Vagina (tissue), 2 donors: ENCODE data around the gene CDHR3.

Experiments used
- POLR2A ChIP-seq, 2 donors: fragments of 450-650 bp; IDR thresholded peaks; one replicate each; pipeline ENCODE4 v1.6.1; 2017; ENCODE audit warnings: antibody characterized with exemption in 2 of 2, mild to moderate bottlenecking in 2 of 2, moderate library complexity in 2 of 2
- POLR2AphosphoS5 ChIP-seq, 2 donors: sonication (generic); formaldehyde crosslinking; IDR thresholded peaks; one replicate each; pipeline ENCODE4 v1.9.0; 2017; ENCODE audit warnings: antibody characterized with exemption in 2 of 2, mild to moderate bottlenecking in 2 of 2, low read depth in 1 of 2; ENCODE audit not compliant: insufficient read depth in 1 of 2
- TF ChIP-seq, protein P1 (sequence below), 3 experiments: fragments of 450-650 bp in 2 of 3; fragments of 200-600 bp in 1 of 3; sonication (generic) in 1 of 3; IDR thresholded peaks; one replicate each; pipeline ENCODE4 v1.5.1; 2017 to 2019; ENCODE audit warnings: antibody characterized with exemption in 3 of 3, mild to moderate bottlenecking in 2 of 3, moderate library complexity in 2 of 3

DNA sequence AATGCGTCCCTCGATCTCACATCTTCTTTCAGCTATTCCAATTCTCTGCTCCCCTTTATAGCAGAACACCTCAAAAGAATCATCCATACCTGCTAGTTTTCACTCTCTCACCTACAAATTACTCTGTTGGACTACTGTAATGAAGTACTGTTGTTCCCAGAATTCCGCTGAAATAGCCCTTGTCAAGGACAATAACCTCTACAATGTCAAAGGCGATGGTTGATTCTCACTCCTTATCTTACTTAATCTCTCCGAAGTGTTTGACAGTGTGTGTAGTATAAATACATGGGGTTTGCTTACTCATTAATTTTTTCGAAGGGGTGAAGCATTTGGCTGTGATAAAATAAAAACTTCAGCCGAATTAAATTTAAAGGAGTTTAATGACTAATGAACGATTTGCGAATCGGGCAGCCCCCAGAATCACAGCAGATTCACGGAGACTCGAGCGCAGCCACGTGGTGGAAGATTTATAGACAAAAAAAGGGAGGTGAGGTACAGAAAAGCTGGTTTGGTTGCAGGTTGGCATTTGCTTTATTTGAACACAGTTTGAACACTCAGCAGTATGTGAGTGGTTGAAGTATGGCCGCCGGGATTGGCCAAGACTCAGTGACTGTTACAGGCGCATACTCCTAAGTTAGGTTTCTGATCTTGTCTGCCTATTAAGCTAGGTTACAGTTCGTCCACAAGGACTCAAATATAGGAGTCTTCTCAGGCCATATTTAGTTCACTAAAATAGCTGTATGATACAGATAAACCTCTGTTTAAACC, 119.2 kb downstream of the CDHR3 start:
- TF ChIP-seq, protein P1, sequence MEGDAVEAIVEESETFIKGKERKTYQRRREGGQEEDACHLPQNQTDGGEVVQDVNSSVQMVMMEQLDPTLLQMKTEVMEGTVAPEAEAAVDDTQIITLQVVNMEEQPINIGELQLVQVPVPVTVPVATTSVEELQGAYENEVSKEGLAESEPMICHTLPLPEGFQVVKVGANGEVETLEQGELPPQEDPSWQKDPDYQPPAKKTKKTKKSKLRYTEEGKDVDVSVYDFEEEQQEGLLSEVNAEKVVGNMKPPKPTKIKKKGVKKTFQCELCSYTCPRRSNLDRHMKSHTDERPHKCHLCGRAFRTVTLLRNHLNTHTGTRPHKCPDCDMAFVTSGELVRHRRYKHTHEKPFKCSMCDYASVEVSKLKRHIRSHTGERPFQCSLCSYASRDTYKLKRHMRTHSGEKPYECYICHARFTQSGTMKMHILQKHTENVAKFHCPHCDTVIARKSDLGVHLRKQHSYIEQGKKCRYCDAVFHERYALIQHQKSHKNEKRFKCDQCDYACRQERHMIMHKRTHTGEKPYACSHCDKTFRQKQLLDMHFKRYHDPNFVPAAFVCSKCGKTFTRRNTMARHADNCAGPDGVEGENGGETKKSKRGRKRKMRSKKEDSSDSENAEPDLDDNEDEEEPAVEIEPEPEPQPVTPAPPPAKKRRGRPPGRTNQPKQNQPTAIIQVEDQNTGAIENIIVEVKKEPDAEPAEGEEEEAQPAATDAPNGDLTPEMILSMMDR (IDR thresholded peaks at IDR 0.05) = no peak
- TF ChIP-seq POLR2AphosphoS5 (IDR thresholded peaks at IDR 0.05; ENCODE audit: insufficient read depth in 1 of 2, low read depth in 1 of 2) (no peak), POLR2A (IDR thresholded peaks at IDR 0.05) (no peak)
